GM18868 (cell line): ENCODE results near the gene EFCAB9.
"Not testable (repeated sequence)": the region's sequence is repeated elsewhere in the genome, so short reads cannot be mapped to it uniquely, and the experiment has no call there.

Experiments used
- ATAC-seq: cut with Tn5 transposase; IDR thresholded peaks from one replicate; pipeline ENCODE4 v1.9.1; 2021; ENCODE audit warnings: mild to moderate bottlenecking, moderate library complexity; ENCODE audit not compliant: unreplicated experiment

EFCAB9 gene

GRCh38 chr5:172187118-172188032 is 6.6 kb upstream of the EFCAB9 start:
- ATAC-seq, result peak; percentile 26

GRCh38 chr5:172188033-172188892 is 5.7 kb upstream of the EFCAB9 start, which contains the start of gene STK10:
Gene STK10 (minus strand): TSS chr5:172188224. CDS start chr5:172188042, 182 bp downstream.
- peak; percentile 81 for ATAC-seq

- no peak for ATAC-seq
These were observed 4.9 kb upstream of the EFCAB9 start for GRCh38 chr5:172188893-172189692.

DNA sequence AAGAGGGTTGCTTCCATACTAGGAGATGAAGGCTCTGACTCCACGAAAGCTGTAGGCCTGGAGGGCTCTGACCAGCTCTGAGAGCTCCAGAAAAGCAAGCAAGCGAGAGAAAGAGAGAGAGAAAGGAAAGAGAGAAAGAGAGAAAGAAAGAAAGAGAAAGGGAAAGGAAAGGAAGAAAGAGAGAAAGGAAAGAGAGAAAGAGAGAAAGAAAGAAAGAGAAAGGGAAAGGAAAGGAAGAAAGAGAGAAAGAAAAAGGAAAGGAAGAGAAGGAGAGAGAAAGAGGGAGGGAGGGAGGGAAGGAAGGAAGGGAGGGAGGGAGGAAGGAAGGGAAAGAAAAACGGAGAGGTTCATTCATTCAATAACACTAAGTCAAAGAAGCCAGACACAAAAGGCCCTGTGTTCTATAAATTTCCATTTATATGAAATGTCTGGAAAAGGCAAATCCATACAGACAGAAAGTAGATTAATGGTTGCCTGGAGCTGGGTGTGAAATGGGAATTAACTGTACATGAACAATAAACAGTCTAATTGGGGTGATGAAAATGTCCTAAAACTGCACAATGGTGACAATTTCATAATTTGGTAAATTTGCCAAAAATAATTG is 4.2 kb upstream of the EFCAB9 start:
- no peak for ATAC-seq

- no peak for ATAC-seq
These were observed 1.2 kb downstream of the EFCAB9 start for GRCh38 chr5:172194985-172195774.

- ATAC-seq, result not testable (repeated sequence)
These were observed 3.8 kb downstream of the EFCAB9 start for GRCh38 chr5:172197775-172198174.

DNA sequence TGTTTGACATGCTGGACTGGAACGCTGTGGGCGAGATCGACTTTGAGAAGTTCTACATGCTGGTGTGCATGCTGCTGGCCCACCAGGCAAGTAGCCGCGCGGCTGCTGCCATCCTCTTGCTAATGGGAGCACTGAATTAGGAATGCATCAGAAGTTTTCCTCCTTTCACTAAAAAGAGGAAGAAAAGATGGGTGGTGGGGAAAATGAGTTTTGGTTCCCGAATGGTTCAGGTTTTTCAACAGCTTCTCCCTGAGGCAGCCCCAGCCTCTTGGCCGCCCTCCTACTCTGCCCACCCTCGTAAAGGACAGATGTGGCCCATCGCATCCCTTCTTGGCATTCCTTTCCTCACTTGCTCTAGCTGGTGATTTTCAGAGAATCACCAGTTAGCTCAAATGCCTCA is 5.5 kb downstream of the EFCAB9 start:
- ATAC-seq, result no peak

DNA sequence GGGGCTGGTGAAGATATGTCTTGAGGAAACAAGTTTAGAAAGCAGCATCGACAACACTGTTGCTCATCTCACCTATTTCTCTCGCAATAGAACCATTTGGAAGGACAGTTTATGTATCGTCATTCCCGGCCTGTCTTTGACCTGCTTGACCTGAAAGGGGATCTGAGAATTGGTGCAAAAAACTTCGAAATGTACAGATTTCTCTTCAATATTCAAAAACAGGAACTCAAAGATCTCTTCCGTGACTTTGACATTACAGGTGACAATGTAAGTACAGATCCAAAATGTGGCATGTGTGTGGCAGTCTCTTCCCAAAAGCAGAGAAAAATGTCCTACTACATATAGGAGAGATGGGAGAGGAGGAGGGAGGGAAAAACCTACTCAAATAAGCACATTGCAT is 6.5 kb downstream of the EFCAB9 start:
- no peak for ATAC-seq

- ATAC-seq, result not testable (repeated sequence)
These were observed 12.0 kb downstream of the EFCAB9 start for GRCh38 chr5:172205984-172206383.

GRCh38 chr5:172207511-172207910 is 13.5 kb downstream of the EFCAB9 start:
- no peak for ATAC-seq

- no peak for ATAC-seq
These were observed 15.7 kb downstream of the EFCAB9 start for GRCh38 chr5:172209714-172210113.

GRCh38 chr5:172211676-172212075 is 17.7 kb downstream of the EFCAB9 start:
- ATAC-seq, result no peak

DNA sequence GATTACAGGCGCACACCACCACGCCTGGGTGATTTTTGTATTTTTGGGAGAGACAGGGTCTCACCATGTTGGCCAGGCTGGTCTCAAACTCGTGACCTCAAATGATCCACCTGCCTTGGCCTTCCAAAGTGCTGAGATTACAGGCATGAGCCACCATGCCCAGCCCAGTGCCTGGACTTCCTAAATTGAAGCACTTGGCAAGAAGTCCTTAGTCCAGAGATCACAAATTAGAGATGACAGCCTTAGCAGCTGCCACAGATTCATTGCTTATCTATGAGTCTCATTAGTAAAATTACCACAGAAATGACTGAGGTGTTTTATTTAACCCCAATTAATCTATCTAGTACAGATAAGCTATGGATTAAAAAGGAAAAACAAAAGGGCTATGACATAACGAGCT is 19.2 kb downstream of the EFCAB9 start:
- ATAC-seq, result no peak

- no peak for ATAC-seq
These were observed 22.4 kb downstream of the EFCAB9 start for GRCh38 chr5:172216345-172216744.

GRCh38 chr5:172219296-172219695 is 25.3 kb downstream of the EFCAB9 start:
- ATAC-seq, result no peak

DNA sequence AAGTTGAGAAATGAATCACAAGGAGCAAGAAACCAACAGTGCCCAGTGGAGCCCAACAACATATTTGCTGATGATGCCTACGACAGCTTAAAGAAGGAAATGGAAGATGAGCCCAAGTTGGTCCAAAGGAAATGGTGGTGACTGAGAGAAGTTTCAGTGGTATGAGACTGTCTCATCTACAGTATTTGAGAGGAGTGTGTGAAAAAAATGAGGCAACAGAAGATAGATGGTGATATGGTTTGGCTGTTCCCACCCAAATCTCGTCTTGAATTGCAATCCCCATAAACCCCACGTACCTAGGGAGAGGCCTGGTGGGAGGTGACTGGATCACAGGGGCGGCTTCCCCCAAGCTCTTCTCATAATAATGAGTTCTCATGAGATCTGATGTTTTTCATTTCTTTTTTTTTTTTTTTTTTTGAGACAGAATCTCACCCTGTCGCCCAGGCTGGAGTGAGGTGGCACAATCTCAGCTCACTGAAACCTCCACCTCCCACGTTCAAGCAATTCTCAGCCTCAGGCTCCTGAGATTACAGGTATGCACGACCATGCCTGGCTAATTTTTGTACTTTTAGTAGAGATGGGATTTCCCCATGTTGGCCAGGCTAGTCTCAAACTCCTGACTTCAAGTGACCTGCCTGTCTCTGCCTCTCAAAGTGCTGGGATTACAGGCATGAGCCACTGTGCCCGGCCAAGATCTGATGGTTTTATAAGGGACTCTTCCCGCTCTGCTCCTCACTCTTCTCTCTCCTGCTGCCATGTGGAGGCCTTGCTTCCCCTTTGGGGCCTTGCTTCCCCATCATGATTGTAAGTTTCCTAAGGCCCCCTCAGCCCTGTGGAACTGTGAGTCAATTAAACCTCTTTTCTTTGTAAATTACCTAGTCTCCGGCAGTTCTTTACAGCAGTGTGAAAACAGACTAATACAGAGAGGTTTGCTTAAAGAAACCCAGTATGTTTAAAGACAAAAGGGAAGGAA is 30.2 kb downstream of the EFCAB9 start:
- ATAC-seq, result peak; percentile 82

GRCh38 chr5:172224996-172225395 is 31.0 kb downstream of the EFCAB9 start:
- no peak for ATAC-seq

DNA sequence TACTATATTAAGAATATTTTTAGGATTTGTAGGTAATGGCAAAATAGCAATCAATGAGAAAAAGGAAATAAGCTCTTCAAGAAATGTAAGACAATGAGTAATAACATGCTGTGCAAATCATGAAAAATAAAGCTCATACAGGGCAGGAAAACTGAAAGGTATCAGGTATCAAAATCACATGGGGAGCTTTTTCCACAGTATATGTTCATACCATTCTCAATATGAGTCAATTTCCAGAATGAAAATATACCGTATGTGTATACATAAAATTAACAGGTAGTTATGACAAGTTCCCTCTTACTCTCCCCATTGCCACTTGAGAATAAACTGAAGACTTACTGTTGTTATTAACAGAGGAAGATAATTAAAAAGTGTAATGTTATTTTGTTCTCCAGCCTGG is 35.9 kb downstream of the EFCAB9 start:
- ATAC-seq, result peak; percentile 59
